GM12873 (cell line): ENCODE measurements around the gene TMEM167B.
A peak's percentile ranks its signal among the peaks of the same experiment; 100 is the strongest.

ENCODE experiments used
- TF ChIP-seq, protein P1 (sequence below): IDR thresholded peaks from 2 replicates; pipeline ENCODE4 v1.5.1; 2012; ENCODE audit warnings: low read depth, mild to moderate bottlenecking, moderate library complexity, low read length, control low read depth; ENCODE audit not compliant: insufficient read depth; ENCODE audit errors: missing control alignments

Gene TMEM167B

DNA sequence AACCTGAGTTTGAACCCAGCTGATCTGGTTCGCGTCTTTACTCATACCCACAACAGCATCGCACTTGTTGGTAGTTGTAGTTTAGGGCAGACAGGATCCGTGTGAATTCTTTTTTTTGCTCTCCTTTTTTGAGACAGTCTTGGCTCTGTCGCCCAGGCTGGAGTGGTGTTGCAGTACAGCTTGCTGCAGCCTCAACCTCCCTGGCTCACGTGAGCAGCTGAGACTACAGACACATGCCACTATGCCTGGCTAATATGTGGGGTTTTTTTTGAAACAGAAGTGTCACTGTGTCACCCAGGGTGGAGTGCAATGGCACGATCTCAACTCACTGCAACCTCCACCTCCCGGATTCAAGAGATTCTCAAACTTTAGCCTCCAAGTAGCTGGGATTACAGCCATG is 22.7 kb upstream of the TMEM167B start:
- TF ChIP-seq, protein P1, sequence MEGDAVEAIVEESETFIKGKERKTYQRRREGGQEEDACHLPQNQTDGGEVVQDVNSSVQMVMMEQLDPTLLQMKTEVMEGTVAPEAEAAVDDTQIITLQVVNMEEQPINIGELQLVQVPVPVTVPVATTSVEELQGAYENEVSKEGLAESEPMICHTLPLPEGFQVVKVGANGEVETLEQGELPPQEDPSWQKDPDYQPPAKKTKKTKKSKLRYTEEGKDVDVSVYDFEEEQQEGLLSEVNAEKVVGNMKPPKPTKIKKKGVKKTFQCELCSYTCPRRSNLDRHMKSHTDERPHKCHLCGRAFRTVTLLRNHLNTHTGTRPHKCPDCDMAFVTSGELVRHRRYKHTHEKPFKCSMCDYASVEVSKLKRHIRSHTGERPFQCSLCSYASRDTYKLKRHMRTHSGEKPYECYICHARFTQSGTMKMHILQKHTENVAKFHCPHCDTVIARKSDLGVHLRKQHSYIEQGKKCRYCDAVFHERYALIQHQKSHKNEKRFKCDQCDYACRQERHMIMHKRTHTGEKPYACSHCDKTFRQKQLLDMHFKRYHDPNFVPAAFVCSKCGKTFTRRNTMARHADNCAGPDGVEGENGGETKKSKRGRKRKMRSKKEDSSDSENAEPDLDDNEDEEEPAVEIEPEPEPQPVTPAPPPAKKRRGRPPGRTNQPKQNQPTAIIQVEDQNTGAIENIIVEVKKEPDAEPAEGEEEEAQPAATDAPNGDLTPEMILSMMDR = no peak

DNA sequence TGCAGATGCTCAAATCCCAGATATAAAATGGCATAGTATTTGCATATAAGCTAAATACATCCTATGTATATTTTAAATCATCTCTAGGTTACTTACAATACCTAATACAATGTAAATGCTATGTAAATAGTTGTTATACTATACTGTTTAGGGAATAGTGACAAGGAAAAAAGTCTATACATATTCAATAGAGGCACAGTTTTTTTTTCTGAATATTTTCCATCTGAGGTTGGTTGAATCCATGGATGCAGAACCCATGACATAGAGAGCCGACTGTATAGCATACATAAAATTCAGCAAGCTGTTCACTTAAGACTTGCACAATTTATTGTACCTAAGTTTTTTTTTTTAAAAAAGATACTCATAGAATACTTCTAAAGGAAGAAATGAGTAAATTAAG is 21.3 kb upstream of the TMEM167B start:
- TF ChIP-seq, protein P1 = no peak

DNA sequence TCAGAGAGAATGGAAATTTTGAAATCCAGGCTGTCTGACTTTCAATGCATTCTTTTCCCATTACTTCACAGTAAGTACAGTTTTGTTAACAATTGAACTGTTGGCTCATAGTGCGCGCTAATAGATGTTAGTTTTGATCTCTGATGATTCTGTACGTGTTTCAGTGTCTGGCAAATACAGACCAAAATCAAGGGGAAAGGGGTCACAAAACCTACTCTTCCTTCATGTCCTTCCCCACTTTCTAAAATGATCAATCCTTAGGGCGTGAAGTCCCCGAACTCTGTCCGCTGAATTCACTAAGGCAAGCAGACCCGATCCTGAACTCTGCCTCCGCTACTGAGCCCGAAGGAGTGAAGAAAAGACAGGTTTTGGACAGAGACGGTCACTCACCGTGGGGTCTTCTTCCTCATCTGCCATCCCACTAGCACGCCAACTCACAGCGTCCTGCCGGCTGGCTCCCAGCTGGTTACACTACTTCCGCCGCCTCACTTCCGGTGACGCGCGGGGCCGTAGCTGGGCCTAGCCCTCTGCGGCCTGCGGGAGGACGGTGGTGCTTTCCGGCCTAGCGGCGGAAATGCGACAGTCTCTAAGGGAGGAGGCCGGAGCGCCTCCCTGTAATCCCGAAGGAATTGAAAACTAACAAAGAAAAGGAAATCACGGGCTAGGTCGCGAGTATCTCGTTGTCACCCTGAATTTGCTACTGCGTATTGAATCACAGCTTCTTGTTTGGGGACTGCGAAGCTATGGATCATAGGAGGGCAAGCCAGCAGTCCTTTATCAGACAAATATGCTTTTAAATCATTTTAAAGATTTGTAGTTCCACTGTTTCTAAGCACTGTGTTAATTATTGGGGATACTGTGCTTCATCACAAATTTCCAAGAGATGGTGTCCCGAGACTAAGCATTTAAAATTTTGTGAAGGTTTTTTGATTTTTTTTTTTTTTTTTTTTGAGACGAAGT is 14.8 kb upstream of the TMEM167B start, which contains the start of gene TAF13:
Gene TAF13, minus strand, starts transcription at position 473 of the 960 bp plus-strand sequence. Its CDS starts 56 bp downstream, at position 417.
- TF ChIP-seq, protein P1 = peak; percentile 6

DNA sequence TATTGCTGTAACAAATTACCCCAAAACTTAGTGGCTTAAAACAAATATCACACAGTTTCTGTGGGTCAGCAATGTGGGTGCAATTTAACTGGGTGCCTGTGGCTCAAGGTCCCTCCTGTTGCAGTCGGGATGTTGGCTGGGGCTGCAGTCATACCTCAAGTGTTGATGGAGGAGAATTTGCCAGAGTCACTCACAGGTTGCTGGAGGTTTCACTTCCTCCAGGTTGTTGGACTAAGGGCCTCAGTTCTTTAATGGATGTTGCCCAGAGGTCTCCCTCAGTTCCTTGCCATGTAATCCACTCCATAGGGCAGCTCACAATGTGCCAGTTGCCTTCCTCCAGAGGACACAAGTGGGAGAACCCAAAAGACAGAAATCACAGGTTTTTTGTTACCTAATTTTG is 12.2 kb upstream of the TMEM167B start:
- TF ChIP-seq, protein P1 = no peak

DNA sequence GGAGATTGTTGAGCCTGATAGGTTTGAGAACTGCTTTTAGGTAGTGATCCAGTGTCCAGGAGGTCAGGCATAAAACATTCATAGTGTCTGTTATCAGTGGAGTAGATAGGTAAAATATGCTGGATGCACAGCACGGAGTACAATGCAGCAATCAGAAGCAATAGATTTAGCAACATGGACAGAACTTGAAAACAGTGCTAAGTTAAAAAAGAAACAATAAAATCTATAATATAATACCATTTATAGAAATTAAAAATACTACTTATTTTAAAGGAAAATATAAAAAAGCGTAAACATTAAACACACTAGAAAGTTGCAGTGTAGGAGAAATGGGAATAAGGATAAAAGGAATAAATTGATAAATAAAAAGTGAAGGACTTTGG is 11.3 kb upstream of the TMEM167B start:
- TF ChIP-seq, protein P1 = no peak

DNA sequence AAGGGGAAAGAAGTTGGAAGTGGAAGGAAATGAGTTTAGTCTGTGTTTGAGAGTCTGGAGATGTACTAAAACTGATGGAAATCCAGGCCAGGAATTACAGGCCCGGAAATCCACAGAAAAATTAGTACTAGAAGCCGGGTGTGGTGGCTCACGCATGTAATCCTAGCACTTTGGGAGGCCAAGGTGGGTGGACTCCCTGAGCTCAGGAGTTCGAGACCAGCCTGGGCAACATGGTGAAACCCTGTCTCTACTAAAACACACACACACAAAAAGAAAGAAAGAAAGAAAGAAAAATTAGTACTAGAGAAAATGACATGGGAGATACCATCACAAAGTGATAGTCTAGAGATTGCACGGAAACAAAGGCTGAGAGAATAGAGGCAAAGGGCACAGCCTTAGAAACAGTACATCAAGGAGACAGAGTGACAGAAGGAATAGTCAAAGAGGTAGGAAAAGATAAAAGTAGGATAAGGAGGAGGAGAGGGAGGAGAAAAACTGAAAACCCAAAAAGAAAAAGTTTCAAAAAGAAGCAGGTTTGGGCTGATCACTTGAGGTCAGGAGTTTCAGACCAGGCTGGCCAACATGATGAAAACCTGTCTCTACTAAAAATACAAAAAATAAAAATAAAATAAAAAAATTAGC is 10.0 kb upstream of the TMEM167B start:
- TF ChIP-seq, protein P1 = no peak

DNA sequence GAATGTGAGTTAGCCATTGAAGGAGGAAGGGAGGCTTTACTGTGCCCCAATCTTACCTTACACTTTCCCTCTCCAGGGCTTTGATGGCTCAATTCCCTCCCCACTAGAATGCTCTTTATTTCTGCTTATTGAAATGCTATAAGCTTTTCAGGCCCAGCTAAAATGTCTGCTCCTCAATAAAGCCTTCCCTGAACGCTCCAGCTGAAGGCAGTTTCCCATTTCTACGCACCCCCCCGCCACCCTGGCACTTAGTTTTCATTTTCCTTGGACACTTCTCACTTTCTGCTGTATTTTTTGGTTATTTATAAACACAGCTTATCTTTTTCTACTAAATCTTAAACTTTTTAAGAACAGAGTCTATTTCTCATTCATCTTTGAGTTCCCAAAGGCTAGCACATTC is 7.1 kb upstream of the TMEM167B start:
- TF ChIP-seq, protein P1 = no peak
